Upper lobe of left lung (tissue), 4 donors: Measurements from ENCODE around the gene SPRYD4.

ENCODE experiments used
- CTCF ChIP-seq, 6 experiments: fragments of 450-650 bp in 4 of 6; fragments of 200-600 bp in 2 of 6; sonication (generic) in 2 of 6; IDR thresholded peaks; one replicate each; pipeline ENCODE4 v1.5.1; 2016 to 2019; ENCODE audit warnings: antibody characterized with exemption in 6 of 6
- EP300 ChIP-seq, 4 donors: sonication (generic); formaldehyde crosslinking; IDR thresholded peaks; one replicate each; pipeline ENCODE4 v1.5.1; 2017; ENCODE audit warnings: antibody characterized with exemption in 4 of 4, control low read depth in 2 of 4
- POLR2A ChIP-seq, 4 donors: fragments of 450-650 bp; IDR thresholded peaks; one replicate each; pipeline ENCODE4 v1.5.1; 2016 to 2017; ENCODE audit warnings: antibody characterized with exemption in 4 of 4, mild to moderate bottlenecking in 2 of 4
- POLR2AphosphoS5 ChIP-seq, 2 donors: sonication (generic); formaldehyde crosslinking; IDR thresholded peaks; one replicate each; pipeline ENCODE4 v1.5.1; 2017; ENCODE audit warnings: antibody characterized with exemption in 2 of 2

- no peak for TF ChIP-seq CTCF (IDR thresholded peaks at IDR 0.05)
- TF ChIP-seq POLR2A (IDR thresholded peaks at IDR 0.05): no peak
- TF ChIP-seq POLR2AphosphoS5 (IDR thresholded peaks at IDR 0.05): no peak
- TF ChIP-seq EP300 (IDR thresholded peaks at IDR 0.05): no peak
These were observed 19.2 kb downstream of the SPRYD4 start for GRCh38 chr12:56487448-56488040.
